K562 (cell line): ENCODE data around the gene XPO4. TPM values are rescaled to one million over a fixed set of nuclear protein-coding genes. Genes with fewer than 3 reads are reported as not detected.

Source experiments
- ATAC-seq: fragments of 200-7000 bp; cut with Tn5 transposase; 3 replicates; pipeline ENCODE4 v1.9.1; 2020; ENCODE audit warnings: moderate library complexity
- BruUV-seq: library from RNA; stranded (reverse); fragments of 400-500 nt; replicated peaks from 2 replicates; lab custom pipeline; 2021; lab: Mats Ljungman, UMichigan
- CTCF ChIA-PET: fragments of 300-600 bp; formaldehyde crosslinking; extraction: SDS; loops from one replicate; lab custom pipeline; 2021; ENCODE audit warnings: low intra/inter-chr PET ratio; lab: Yijun Ruan, JAX
- POLR2A ChIA-PET: fragments of 300-600, 350-650 bp; sonication (Branson Sonifier 250); formaldehyde crosslinking; extraction: SDS; loops from one replicate; lab custom pipeline; 2021; ENCODE audit warnings: antibody characterized with exemption, inconsistent platforms; lab: Yijun Ruan, JAX
- DNase-seq, 4 experiments: peaks; one replicate each; pipeline versions ENCODE4 v3.0.0 to v3.0.0-alpha.2; 2011 to 2018; ENCODE audit warnings: low spot score in 3 of 4, mixed read lengths in 3 of 4; ENCODE audit errors: extremely low read depth in 1 of 4
- FAIRE-seq: peaks from 2 replicates; lab custom pipeline; 2011; peaks lifted over from hg19 to GRCh38; lab: Jason Lieb, UNC
- H2AFZ ChIP-seq: 2 replicates; pipeline ENCODE4 v1.6.0; 2011; ENCODE audit warnings: low read depth, low read length, control low read depth, inconsistent platforms
- H3K27ac ChIP-seq: fragments of 200-600 bp; 3 replicates; pipeline ENCODE4 v1.8.0; 2011; ENCODE audit warnings: low read depth, mild to moderate bottlenecking, control low read depth, inconsistent platforms, low read length, moderate library complexity, mixed read lengths; ENCODE audit errors: extremely low read depth
- H3K27me3 ChIP-seq, 2 experiments: fragments of 300-600 bp in 1 of 2; 2 replicates in 1 of 2; 3 replicates in 1 of 2; pipeline versions ENCODE4 v1.6.0 to v1.8.0; 2011; ENCODE audit warnings: inconsistent platforms in 2 of 2, low read length in 2 of 2, mild to moderate bottlenecking in 1 of 2, mixed read lengths in 1 of 2, moderate library complexity in 1 of 2; ENCODE audit not compliant: control insufficient read depth in 2 of 2, insufficient read depth in 2 of 2
- H3K36me3 ChIP-seq: fragments of 300-600 bp; 3 replicates; pipeline ENCODE4 v1.8.0; 2011; ENCODE audit warnings: mild to moderate bottlenecking, low read length, inconsistent platforms; ENCODE audit not compliant: control insufficient read depth, insufficient read depth
- H3K4me1 ChIP-seq, 2 experiments: fragments of 200-600 bp in 1 of 2; replicated peaks in 1 of 2; 2 replicates in 1 of 2; 3 replicates in 1 of 2; pipeline versions ENCODE4 v1.5.1 to v1.8.0; 2011; ENCODE audit warnings: inconsistent platforms in 2 of 2, low read length in 2 of 2, mild to moderate bottlenecking in 1 of 2, mixed read lengths in 1 of 2, moderate library complexity in 1 of 2; ENCODE audit not compliant: control insufficient read depth in 2 of 2, insufficient read depth in 2 of 2
- H3K4me2 ChIP-seq: 2 replicates; pipeline ENCODE4 v1.6.1; 2011; ENCODE audit warnings: low read length, control low read depth, inconsistent platforms, mixed read lengths; ENCODE audit not compliant: insufficient read depth
- H3K4me3 ChIP-seq: fragments of 200-600 bp; sonication (generic), shearing (Covaris generic); 2 replicates; pipeline ENCODE4 v1.5.1; 2016; ENCODE audit warnings: control low read depth, inconsistent platforms
- H3K79me2 ChIP-seq: fragments of 200-600 bp; 3 replicates; pipeline ENCODE4 v1.8.0; 2011; ENCODE audit warnings: low read length, inconsistent platforms; ENCODE audit not compliant: control insufficient read depth, insufficient read depth
- H3K9ac ChIP-seq, 2 experiments: 2 replicates each; pipeline versions ENCODE4 v1.6.0 to v1.6.1; 2011; ENCODE audit warnings: low read depth in 2 of 2, low read length in 2 of 2, control low read depth in 1 of 2, inconsistent platforms in 1 of 2, mild to moderate bottlenecking in 1 of 2, mixed read lengths in 1 of 2; ENCODE audit not compliant: insufficient read depth in 1 of 2
- H3K9me1 ChIP-seq: one replicate; pipeline ENCODE4 v1.6.0; 2011; ENCODE audit warnings: inconsistent platforms, mild to moderate bottlenecking, low read length, moderate library complexity; ENCODE audit not compliant: control insufficient read depth, insufficient read depth
- H3K9me3 ChIP-seq: replicated peaks from 2 replicates; pipeline ENCODE4 v1.5.1; 2011; ENCODE audit warnings: low read depth, low read length, inconsistent platforms; ENCODE audit not compliant: control insufficient read depth, insufficient read depth
- H4K20me1 ChIP-seq: replicated peaks from 2 replicates; pipeline ENCODE4 v1.6.1; 2011; ENCODE audit warnings: low read length, inconsistent platforms, mixed read lengths; ENCODE audit not compliant: control insufficient read depth, insufficient read depth
- ETV1 ChIP-seq: fragments of 450-650 bp; conservative IDR thresholded peaks from 2 replicates; pipeline ENCODE4 v1.6.1; 2016; ENCODE audit warnings: missing genetic modification characterization, control low read depth, low read depth, missing compliant biosample characterization
- HEY1 ChIP-seq: fragments of 250-450 bp; sonication (Bioruptor Pico); IDR thresholded peaks from 2 replicates; pipeline ENCODE4 v1.5.0; 2020; ENCODE audit warnings: mild to moderate bottlenecking, moderate library complexity, borderline replicate concordance
- KAT7 ChIP-seq: sonication (generic); formaldehyde crosslinking; IDR thresholded peaks from 2 replicates; pipeline ENCODE4 v1.8.0; 2022; ENCODE audit warnings: missing genetic modification reagents, mild to moderate bottlenecking, borderline replicate concordance
- MTA3 ChIP-seq: fragments of 450-650 bp; formaldehyde crosslinking; IDR thresholded peaks from 2 replicates; pipeline ENCODE4 v1.6.1; 2017; ENCODE audit warnings: mild to moderate bottlenecking, borderline replicate concordance
- NR3C1 ChIP-seq: sonication (generic); formaldehyde crosslinking; IDR thresholded peaks from 2 replicates; pipeline ENCODE4 v1.8.1; 2022; ENCODE audit warnings: missing genetic modification reagents
- TAF7 ChIP-seq: fragments of 450-650 bp; IDR thresholded peaks from 2 replicates; pipeline ENCODE4 v1.6.1; 2016; ENCODE audit warnings: missing genetic modification characterization, missing compliant biosample characterization
- TRIM24 ChIP-seq, 2 experiments: fragments of 450-650 bp; IDR thresholded peaks; 2 replicates each; pipeline ENCODE4 v1.6.1; 2016
- TRIM28 ChIP-seq: fragments of 450-650 bp; IDR thresholded peaks from 2 replicates; pipeline ENCODE4 v1.6.1; 2017
- WGBS: fragments of 100-300 bp; shearing (Covaris generic); methylation state at CpG from one replicate; pipeline ENCODE4 v1.1.6; 2016; ENCODE audit warnings: low coverage, mixed read lengths; ENCODE audit not compliant: insufficient coverage; ENCODE audit errors: missing lambda C conversion rate; 5-methylcytosine and 5-hydroxymethylcytosine counted together
- in situ Hi-C: fragments of 300-500 bp; cut with MboI; formaldehyde crosslinking; loops from 4 replicates; pipeline ENCODE4 v1.15.0; 2018; ENCODE audit warnings: inconsistent platforms, mixed read lengths
- intact Hi-C: fragments of 100-400 bp; cut with micrococcal nuclease; formaldehyde crosslinking; loops from 2 replicates; pipeline ENCODE4 v1.14.2; 2022
- polyA plus RNA-seq, 8 experiments: library from polyadenylated mRNA; depleted of rRNA in 4 of 8; stranded (reverse) in 5 of 8; unstranded in 3 of 8; fragments of >200 nt; fragmentation: Nextera tagmentation in 2 of 8; fragmentation: Illumina TruSeq in 1 of 8; extraction: Ambion mirVana in 2 of 8; extraction: Trizol in 1 of 8; gene quantifications; 2 replicates each; pipeline versions ENCODE4 v1.2.1 to v1.2.3, GENCODE V29; 2011 to 2014; ENCODE audit warnings: inconsistent platforms in 1 of 8, missing spikeins in 1 of 8
- total RNA-seq, 7 experiments: library from RNA; depleted of rRNA in 6 of 7; stranded (reverse); fragments of >200 nt in 6 of 7; fragmentation: Illumina TruSeq in 2 of 7; extraction: Trizol in 2 of 7; gene quantifications; 2 replicates each; pipeline versions ENCODE4 v1.2.1 to v1.2.3, GENCODE V29; 2011 to 2021; ENCODE audit warnings: low replicate concordance in 1 of 7
- TF ChIP-seq, protein P1 (sequence below): fragments of 250-450 bp; sonication (Bioruptor Pico); IDR thresholded peaks from 2 replicates; pipeline ENCODE4 v1.8.0; 2022; ENCODE audit warnings: moderate library complexity, mild to moderate bottlenecking, inconsistent platforms
- TF ChIP-seq, protein P2 (sequence below): sonication (generic); formaldehyde crosslinking; IDR thresholded peaks from 2 replicates; pipeline ENCODE4 v1.8.0; 2022; ENCODE audit warnings: mild to moderate bottlenecking, missing genetic modification reagents

The XPO4 gene
- total and polyA plus RNA-seq, 9 of the 15 experiments (the other 6 are each of a cell fraction or from before 2014, with no cell fraction given): 5.5 to 25.1 (median 17.5) TPM

DNA sequence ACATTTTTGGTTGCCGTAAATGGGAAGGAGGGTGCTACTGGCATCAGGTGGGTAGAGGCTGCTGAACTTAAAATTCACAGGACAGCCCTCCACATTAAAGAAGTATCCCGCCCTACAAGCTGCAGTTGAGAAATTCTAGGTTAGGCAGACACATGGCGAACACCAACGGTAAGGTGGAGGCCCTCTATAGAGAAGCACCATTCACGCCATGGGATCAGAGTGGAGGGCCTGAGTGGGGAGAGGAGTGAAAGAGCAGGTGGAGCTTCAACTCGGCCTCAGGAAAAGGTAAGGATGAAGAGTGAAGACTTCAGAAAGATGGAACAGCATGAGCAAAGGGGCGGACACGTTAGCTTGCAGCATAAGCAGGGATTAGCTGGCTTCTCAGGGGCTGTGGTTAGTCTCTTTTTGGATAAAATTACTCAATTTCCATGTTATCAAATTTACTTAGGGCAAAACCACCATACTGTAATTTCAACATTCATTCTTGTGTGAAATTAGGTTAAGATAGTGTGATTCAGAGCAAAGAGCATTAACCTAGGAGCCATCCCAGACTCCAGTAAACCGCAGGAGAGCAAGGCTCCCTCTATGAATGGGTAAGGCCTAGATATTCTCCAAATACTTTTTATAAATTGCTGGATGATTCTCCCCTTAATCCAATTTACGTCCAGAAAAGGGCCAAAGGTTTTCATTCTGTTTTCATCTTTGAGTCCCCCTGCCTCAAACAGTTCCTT, 130.0 kb downstream of the XPO4 start:
- H3K9me3 ChIP-seq: 0 out of 2 replicates have a peak, but pooled peaks cover 3% of the 10 kb centered on the region
- peak; percentile 6; the same call in 1 of the 3 replicates for ATAC-seq
- H3K27ac ChIP-seq: peak overlapping the region; percentile 95
- ChIA-PET POLR2A (interaction anchor here (0.6 to 0.7 kb wide), 2 partner anchors 12 to 1005 kb away, joined by 3 to 4 read pairs; no protein-coding TSS in a partner anchor), CTCF (no interaction called here)
- 24% methylated on average over 8 of the region's 10 CpGs for WGBS
- H4K20me1 ChIP-seq: no peaks in the 10 kb centered on the region
- peak overlapping the region; percentile 88 for H3K4me2 ChIP-seq
- H3K9me1 ChIP-seq: no peaks in the 10 kb centered on the region
- intact Hi-C loops (loop anchor here (5.0 kb wide), 1 partner anchor 60 kb away; no protein-coding TSS in a partner anchor), in situ Hi-C loops (no loop called here)
- peak overlapping the region; percentile 57 to 92 for H3K9ac ChIP-seq
- H3K27me3 ChIP-seq: no peaks in the 10 kb centered on the region
- peak overlapping the region; percentile 90 for H2AFZ ChIP-seq
- peak; percentile 6 for FAIRE-seq
- H3K36me3 ChIP-seq: peaks cover 24% of the 10 kb centered on the region; the same call in 2 of the 3 replicates
- TF ChIP-seq MTA3: no peak
- TF ChIP-seq NR3C1 (CRISPR knock-in tag): no peak
- peaks cover 25% of the 10 kb centered on the region for H3K79me2 ChIP-seq
- BruUV-seq: no TSS peak
- peak in 1 of 4 experiments; percentile 23 for DNase-seq
- peak overlapping the region; percentile 60 for H3K4me3 ChIP-seq
- H3K4me1 ChIP-seq: peaks cover 5 to 13% of the 10 kb centered on the region in 2 experiments; a peak in 3 of 5 replicates

DNA sequence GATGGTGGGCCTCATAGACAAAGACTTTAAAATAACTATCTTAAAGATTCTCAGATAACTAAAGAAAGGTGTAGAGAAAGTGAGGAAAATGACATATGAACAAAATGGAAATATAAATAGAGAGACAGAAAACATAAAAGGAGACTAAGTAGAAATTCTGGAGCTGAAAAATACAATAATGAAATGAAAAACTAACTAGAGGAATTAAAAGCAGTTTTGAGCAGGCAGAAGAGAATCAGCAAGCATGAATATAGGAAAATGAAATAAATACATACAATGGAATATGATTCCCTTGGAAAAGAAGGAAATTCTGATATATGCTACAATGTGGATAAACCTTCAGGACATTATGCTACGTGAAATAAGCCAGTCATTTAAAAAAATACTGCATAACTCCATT, 132.7 kb downstream of the XPO4 start:
- H3K9me3 ChIP-seq: 0 out of 2 replicates have a peak, but pooled peaks cover 3% of the 10 kb centered on the region
- no peaks in the 10 kb centered on the region for H3K27me3 ChIP-seq
- no peaks in the 10 kb centered on the region for H4K20me1 ChIP-seq
- H3K79me2 ChIP-seq: peaks cover 25% of the 10 kb centered on the region
- H3K27ac ChIP-seq: no peak overlapping the region
- H3K9ac ChIP-seq: no peak overlapping the region
- no peak overlapping the region for H2AFZ ChIP-seq
- no peak overlapping the region for H3K4me3 ChIP-seq
- in situ Hi-C loops: no loop called here
- CTCF ChIA-PET: no interaction called here
- DNase-seq (no peak), FAIRE-seq (no peak), ATAC-seq (no peak)
- no peak overlapping the region for H3K4me2 ChIP-seq
- no TSS peak for BruUV-seq
- no peaks in the 10 kb centered on the region for H3K9me1 ChIP-seq
- peaks cover 5 to 13% of the 10 kb centered on the region in 2 experiments; a peak in 3 of 5 replicates for H3K4me1 ChIP-seq
- intact Hi-C loops: loop anchor here (5.0 kb wide), 1 partner anchor 58 kb away; no protein-coding TSS in a partner anchor
- H3K36me3 ChIP-seq: peaks cover 21% of the 10 kb centered on the region; the same call in 2 of the 3 replicates
- POLR2A ChIA-PET: no interaction called here
- WGBS: 100% methylated on average over 1 of the region's 1 CpG
- no peak for TF ChIP-seq KAT7 (CRISPR knock-in tag)
- TF ChIP-seq, protein P1, sequence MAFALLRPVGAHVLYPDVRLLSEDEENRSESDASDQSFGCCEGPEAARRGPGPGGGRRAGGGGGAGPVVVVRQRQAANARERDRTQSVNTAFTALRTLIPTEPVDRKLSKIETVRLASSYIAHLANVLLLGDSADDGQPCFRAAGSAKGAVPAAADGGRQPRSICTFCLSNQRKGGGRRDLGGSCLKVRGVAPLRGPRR (CRISPR knock-in tag): no peak
- no peak for TF ChIP-seq ETV1
- TF ChIP-seq TRIM28: peak; percentile 87
- TF ChIP-seq, protein P2, sequence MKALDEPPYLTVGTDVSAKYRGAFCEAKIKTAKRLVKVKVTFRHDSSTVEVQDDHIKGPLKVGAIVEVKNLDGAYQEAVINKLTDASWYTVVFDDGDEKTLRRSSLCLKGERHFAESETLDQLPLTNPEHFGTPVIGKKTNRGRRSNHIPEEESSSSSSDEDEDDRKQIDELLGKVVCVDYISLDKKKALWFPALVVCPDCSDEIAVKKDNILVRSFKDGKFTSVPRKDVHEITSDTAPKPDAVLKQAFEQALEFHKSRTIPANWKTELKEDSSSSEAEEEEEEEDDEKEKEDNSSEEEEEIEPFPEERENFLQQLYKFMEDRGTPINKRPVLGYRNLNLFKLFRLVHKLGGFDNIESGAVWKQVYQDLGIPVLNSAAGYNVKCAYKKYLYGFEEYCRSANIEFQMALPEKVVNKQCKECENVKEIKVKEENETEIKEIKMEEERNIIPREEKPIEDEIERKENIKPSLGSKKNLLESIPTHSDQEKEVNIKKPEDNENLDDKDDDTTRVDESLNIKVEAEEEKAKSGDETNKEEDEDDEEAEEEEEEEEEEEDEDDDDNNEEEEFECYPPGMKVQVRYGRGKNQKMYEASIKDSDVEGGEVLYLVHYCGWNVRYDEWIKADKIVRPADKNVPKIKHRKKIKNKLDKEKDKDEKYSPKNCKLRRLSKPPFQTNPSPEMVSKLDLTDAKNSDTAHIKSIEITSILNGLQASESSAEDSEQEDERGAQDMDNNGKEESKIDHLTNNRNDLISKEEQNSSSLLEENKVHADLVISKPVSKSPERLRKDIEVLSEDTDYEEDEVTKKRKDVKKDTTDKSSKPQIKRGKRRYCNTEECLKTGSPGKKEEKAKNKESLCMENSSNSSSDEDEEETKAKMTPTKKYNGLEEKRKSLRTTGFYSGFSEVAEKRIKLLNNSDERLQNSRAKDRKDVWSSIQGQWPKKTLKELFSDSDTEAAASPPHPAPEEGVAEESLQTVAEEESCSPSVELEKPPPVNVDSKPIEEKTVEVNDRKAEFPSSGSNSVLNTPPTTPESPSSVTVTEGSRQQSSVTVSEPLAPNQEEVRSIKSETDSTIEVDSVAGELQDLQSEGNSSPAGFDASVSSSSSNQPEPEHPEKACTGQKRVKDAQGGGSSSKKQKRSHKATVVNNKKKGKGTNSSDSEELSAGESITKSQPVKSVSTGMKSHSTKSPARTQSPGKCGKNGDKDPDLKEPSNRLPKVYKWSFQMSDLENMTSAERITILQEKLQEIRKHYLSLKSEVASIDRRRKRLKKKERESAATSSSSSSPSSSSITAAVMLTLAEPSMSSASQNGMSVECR (CRISPR knock-in tag): no peak
- no peak for TF ChIP-seq HEY1
- no peak for TF ChIP-seq TAF7 (tag)
- peak; percentile 30 to 61; a peak in 2 of 4 replicates for TF ChIP-seq TRIM24 (IDR thresholded peaks at IDR 0.05)
